Activated effector memory CD4-positive, alpha-beta T cell treated with anti-CD3 and anti-CD28 coated beads, Interleukin-2, amount 50 U/mL, for 16 hours (primary cell): ENCODE data around the gene ILF3.

Experiments
- DNase-seq: peaks from one replicate; pipeline ENCODE4 v3.0.0-alpha.2; 2020

Gene ILF3

GRCh38 chr19:10737722-10738121, 83.6 kb downstream of the ILF3 start:
- no peak for DNase-seq

GRCh38 chr19:10740798-10741197, 86.7 kb downstream of the ILF3 start:
- DNase-seq: no peak
